ENCODE measurements around the gene ROCK2. TPM values are rescaled to one million over a fixed set of nuclear protein-coding genes. Genes with fewer than 3 reads are reported as not detected.

ROCK2 gene
- total and polyA plus RNA-seq, 2 of the 13 experiments (the other 11 are each of a cell fraction or from before 2014, with no cell fraction given): 38.1 to 119 TPM

GRCh38 chr2:11365096-11365879 is 20.9 kb upstream of the ROCK2 start (continued):
- TF ChIP-seq SALL2 (CRISPR knock-in tag; IDR thresholded peaks at IDR 0.05) (no peak), ZSCAN21 (CRISPR knock-in tag; IDR thresholded peaks at IDR 0.05; ENCODE audit: borderline replicate concordance) (no peak; the same call in 1 of the 2 replicates), ZNF510 (CRISPR knock-in tag; IDR thresholded peaks at IDR 0.05; ENCODE audit: low read depth) (no peak), HNF1B (CRISPR knock-in tag; IDR thresholded peaks at IDR 0.05) (peak; percentile 84), ZNF329 (CRISPR knock-in tag; IDR thresholded peaks at IDR 0.05; ENCODE audit: low read depth) (no peak), ZNF296 (CRISPR knock-in tag; conservative IDR thresholded peaks at IDR 0.05) (peak; percentile 73), ZNF841 (CRISPR knock-in tag; IDR thresholded peaks at IDR 0.05; ENCODE audit: borderline replicate concordance) (no peak), SALL1 (CRISPR knock-in tag; IDR thresholded peaks at IDR 0.05) (peak; percentile 94; the same call in 1 of the 2 replicates), ZFP36L1 (CRISPR knock-in tag; IDR thresholded peaks at IDR 0.05) (no peak), THAP11 (CRISPR knock-in tag; IDR thresholded peaks at IDR 0.05) (peak; percentile 59; the same call in 1 of the 2 replicates), PRMT3 (CRISPR knock-in tag; IDR thresholded peaks at IDR 0.05; ENCODE audit: borderline replicate concordance, low read depth) (no peak), ZNF350 (CRISPR knock-in tag; IDR thresholded peaks at IDR 0.05; ENCODE audit: borderline replicate concordance, low read depth) (peak; percentile 63; the same call in 1 of the 2 replicates), ONECUT2 (CRISPR knock-in tag; IDR thresholded peaks at IDR 0.05) (no peak), FLYWCH1 (CRISPR knock-in tag; IDR thresholded peaks at IDR 0.05) (no peak), ZNF616 (CRISPR knock-in tag; IDR thresholded peaks at IDR 0.05; ENCODE audit: low read depth) (no peak), ZNF672 (CRISPR knock-in tag; IDR thresholded peaks at IDR 0.05) (no peak), NFE2L1 (CRISPR knock-in tag; IDR thresholded peaks at IDR 0.05; ENCODE audit: borderline replicate concordance) (no peak), ZNF430 (CRISPR knock-in tag; IDR thresholded peaks at IDR 0.05) (peak; percentile 77; the same call in 1 of the 2 replicates), ZNF224 (CRISPR knock-in tag; IDR thresholded peaks at IDR 0.05) (no peak), RAD51 (IDR thresholded peaks at IDR 0.05; ENCODE audit: borderline replicate concordance) (peak; percentile 72), ZNF547 (CRISPR knock-in tag; IDR thresholded peaks at IDR 0.05) (peak; percentile 92), ZBTB8A (CRISPR knock-in tag; IDR thresholded peaks at IDR 0.05; ENCODE audit: borderline replicate concordance, low read depth) (no peak), NKX3-1 (CRISPR knock-in tag; IDR thresholded peaks at IDR 0.05) (no peak)
- TF ChIP-seq, protein P1, sequence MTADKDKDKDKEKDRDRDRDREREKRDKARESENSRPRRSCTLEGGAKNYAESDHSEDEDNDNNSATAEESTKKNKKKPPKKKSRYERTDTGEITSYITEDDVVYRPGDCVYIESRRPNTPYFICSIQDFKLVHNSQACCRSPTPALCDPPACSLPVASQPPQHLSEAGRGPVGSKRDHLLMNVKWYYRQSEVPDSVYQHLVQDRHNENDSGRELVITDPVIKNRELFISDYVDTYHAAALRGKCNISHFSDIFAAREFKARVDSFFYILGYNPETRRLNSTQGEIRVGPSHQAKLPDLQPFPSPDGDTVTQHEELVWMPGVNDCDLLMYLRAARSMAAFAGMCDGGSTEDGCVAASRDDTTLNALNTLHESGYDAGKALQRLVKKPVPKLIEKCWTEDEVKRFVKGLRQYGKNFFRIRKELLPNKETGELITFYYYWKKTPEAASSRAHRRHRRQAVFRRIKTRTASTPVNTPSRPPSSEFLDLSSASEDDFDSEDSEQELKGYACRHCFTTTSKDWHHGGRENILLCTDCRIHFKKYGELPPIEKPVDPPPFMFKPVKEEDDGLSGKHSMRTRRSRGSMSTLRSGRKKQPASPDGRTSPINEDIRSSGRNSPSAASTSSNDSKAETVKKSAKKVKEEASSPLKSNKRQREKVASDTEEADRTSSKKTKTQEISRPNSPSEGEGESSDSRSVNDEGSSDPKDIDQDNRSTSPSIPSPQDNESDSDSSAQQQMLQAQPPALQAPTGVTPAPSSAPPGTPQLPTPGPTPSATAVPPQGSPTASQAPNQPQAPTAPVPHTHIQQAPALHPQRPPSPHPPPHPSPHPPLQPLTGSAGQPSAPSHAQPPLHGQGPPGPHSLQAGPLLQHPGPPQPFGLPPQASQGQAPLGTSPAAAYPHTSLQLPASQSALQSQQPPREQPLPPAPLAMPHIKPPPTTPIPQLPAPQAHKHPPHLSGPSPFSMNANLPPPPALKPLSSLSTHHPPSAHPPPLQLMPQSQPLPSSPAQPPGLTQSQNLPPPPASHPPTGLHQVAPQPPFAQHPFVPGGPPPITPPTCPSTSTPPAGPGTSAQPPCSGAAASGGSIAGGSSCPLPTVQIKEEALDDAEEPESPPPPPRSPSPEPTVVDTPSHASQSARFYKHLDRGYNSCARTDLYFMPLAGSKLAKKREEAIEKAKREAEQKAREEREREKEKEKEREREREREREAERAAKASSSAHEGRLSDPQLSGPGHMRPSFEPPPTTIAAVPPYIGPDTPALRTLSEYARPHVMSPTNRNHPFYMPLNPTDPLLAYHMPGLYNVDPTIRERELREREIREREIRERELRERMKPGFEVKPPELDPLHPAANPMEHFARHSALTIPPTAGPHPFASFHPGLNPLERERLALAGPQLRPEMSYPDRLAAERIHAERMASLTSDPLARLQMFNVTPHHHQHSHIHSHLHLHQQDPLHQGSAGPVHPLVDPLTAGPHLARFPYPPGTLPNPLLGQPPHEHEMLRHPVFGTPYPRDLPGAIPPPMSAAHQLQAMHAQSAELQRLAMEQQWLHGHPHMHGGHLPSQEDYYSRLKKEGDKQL (CRISPR knock-in tag; IDR thresholded peaks at IDR 0.05; ENCODE audit: low read depth): 0 out of 2 replicates have a peak, but pooled peaks have one; percentile 23

All from HepG2 (cell line).